ENCODE data around the gene PAGR1. TPM values are rescaled to one million over a fixed set of nuclear protein-coding genes. Genes with fewer than 3 reads are reported as not detected.
"Not testable (repeated sequence)": the region's sequence is repeated elsewhere in the genome, so short reads cannot be mapped to it uniquely, and the experiment has no call there.

Gene PAGR1
- 10 to 100 TPM; 33.7 to 34.8 TPM for total RNA-seq

DNA sequence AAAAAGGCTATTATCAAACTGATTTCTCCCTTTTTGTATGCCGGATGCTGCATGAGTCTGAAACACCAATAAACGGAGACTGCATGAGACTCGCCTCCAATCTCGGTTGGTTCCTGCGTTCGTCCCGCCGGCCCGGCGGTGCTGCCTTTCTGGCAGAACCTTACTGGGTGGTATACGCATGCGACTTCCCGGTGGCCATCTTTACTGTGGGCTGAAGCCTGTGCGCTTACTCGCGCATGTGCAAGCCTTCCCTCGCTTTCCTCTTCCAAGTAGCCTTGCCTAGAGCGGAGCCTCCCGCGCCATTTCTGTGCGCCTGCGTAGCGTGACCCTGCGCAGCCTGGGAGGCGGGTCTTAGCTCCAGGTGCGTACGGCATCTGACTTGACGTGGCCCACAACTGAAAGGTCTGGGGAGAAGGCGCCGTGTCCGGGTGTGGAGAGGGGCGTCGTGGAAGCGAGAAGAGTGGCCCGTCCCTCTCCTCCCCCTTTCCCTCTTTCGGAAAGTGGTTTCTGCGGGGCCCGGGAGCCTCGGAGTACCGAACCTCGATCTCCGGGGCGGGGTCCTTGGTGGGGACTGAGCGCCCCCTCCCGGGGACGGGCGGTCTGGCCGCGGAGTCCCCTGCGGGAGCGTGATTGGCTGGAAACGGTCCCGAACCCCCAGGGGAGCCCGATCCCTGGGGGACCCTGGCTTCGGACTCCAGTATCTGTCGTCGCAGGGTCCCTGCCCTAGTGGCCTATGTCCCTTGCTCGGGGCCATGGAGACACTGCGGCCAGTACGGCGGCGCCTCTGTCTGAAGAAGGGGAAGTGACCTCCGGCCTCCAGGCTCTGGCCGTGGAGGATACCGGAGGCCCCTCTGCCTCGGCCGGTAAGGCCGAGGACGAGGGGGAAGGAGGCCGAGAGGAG lies at the start of gene PAGR1:
PAGR1 (plus strand) TSS at position 360 of the 901 bp plus-strand sequence; CDS start at position 734, 374 bp downstream.
- peaks cover 54% of the 10 kb centered on the region for H3K4me1 Mint-ChIP-seq
- H3K36me3 Mint-ChIP-seq = peaks cover 23% of the 10 kb centered on the region
- H3K9me3 Mint-ChIP-seq = no peaks in the 10 kb centered on the region
- H3K4me3 Mint-ChIP-seq = peak within 1 kb of the TSS; percentile 94
- H3K27ac Mint-ChIP-seq = peak within 1 kb of the TSS; percentile 95
- DNase-seq = peak; percentile 98
- H3K27me3 Mint-ChIP-seq = peaks cover 8% of the 10 kb centered on the region

DNA sequence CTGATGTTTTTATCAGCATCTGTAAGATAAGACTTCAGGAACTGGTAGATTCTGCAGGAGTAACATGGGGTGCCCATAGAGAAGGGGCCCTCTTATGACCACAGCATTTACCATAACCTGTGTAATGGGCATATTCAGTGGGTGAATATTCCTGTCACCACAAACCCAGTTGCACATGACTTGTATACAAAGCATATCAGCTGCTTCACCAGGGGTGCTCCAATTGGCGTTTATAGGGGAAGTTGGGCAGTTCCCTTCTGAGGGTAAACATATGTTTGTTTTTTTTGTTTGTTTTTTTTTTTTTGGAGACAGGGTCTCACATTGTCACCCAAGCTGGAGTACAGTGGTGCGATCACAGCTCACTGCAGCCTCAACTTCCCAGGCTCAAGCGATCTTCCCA lies 49.4 kb upstream of the PAGR1 start:
- H3K9me3 Mint-ChIP-seq = no peaks in the 10 kb centered on the region
- DNase-seq = no peak

DNA sequence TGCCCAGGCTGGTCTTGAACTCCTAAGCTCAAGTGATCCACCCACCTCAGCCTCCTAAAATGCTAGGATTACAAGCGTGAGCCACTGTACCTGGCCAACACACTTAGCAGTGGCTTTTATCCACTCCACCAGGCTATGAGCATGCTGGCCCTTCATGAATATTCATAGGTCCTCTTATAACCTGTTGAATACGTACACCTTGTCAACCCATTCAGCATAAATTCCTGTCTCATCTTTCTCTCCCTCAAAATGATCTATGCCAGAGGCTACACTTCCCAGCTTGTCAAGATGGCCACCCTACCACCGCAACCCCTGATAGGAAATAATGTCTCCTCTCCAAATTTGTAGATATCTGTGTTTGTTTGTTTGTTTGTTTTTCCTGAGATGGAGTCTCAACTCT lies 48.9 kb upstream of the PAGR1 start:
- no peak for DNase-seq
- Mint-ChIP-seq H3K4me3 (no peak overlapping the region), H3K9me3 (no peaks in the 10 kb centered on the region), H3K4me1 (peaks cover 10% of the 10 kb centered on the region), H3K27me3 (no peaks in the 10 kb centered on the region), H3K36me3 (no peaks in the 10 kb centered on the region), H3K27ac (no peak overlapping the region)

More for the DNA sequence above, 49.4 kb upstream of the PAGR1 start:
- Mint-ChIP-seq H3K4me3 (no peak overlapping the region), H3K27ac (no peak overlapping the region), H3K4me1 (peaks cover 10% of the 10 kb centered on the region), H3K36me3 (no peaks in the 10 kb centered on the region), H3K27me3 (no peaks in the 10 kb centered on the region)

DNA sequence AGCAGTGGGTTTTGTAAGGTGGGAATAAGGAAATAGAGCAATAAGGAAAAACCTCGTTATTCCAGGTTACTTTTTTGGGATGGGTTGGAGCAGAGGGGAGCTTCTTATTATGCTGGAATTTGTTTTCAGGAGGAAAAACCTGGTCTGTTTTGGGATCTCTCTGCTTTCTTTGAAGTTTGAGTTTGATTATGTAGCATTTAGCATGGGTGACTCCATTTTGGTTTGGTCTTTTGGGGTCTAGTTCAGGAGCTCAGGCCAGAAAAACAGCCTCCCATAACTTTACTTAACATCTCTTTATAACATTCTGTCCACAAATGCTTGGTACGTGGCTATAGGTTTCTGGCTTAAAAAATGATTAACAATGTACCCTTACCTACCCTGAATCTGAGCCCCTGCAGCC lies 46.4 kb upstream of the PAGR1 start:
- no peak overlapping the region for H3K4me3 Mint-ChIP-seq

DNA sequence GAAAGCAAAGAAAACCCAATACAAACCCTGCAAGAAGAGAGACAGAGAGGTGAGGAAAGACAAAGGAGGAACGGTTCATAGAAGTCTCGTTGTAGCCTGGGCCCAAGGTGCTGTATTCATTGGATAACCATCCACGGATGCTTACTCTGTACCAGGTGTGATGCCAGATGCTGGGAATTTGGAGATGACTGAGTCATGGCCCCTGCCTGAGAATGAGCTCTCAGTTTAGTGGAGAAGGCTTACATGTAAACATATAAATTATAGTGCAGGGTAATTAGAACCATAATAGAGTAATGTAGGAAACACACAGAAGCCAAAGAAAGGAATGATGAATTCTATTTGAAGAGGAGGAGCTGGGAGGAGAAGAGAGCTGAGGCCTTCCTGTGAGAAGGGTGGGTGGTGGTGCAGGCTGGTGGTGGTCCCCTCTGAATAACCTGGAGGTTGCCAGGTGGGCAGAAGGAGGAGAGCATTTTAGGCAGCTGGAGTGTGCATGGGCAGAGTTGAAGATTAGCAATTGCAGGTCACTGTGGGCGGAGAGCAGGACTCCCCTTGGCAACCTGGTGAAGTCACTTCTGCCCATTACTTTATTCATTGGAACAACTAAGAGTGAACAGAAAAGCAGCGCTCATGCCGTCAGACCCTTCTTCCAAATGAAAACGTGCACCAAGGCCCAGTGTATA lies 45.6 kb upstream of the PAGR1 start:
- H3K9me3 Mint-ChIP-seq = no peaks in the 10 kb centered on the region

More for the DNA sequence above, 46.4 kb upstream of the PAGR1 start:
- Mint-ChIP-seq H3K27ac (no peak overlapping the region), H3K9me3 (no peaks in the 10 kb centered on the region), H3K36me3 (no peaks in the 10 kb centered on the region), H3K4me1 (peaks cover 8% of the 10 kb centered on the region), H3K27me3 (no peaks in the 10 kb centered on the region)
- DNase-seq = no peak

DNA sequence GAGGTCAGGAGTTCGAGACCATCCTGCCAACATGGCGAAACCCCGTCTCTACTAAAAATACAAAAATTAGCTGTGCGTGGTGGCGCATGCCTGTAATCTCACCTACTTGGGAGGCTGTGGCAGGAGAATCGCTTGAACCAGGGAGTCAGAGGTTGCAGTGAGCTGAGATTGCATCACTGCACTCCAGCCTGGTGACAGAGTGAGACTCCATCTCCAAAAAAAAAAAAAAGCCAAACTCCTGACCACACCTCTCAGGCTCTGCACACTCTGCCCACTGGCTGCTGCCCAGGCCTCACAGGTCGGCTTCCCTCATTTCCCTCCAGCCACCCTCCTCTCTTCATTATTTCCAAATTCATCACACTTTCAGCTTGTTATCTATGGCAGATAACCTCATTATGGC lies 43.6 kb upstream of the PAGR1 start:
- not testable (repeated sequence) for H3K27me3 Mint-ChIP-seq, H3K36me3 Mint-ChIP-seq, H3K9me3 Mint-ChIP-seq, H3K27ac Mint-ChIP-seq, DNase-seq, H3K4me3 Mint-ChIP-seq
- peaks cover 13% of the 10 kb centered on the region for H3K4me1 Mint-ChIP-seq

More for the DNA sequence above, 45.6 kb upstream of the PAGR1 start:
- H3K4me1 Mint-ChIP-seq = peaks cover 10% of the 10 kb centered on the region
- no peaks in the 10 kb centered on the region for H3K36me3 Mint-ChIP-seq
- DNase-seq = no peak
- no peak overlapping the region for H3K27ac Mint-ChIP-seq
- no peaks in the 10 kb centered on the region for H3K27me3 Mint-ChIP-seq
- H3K4me3 Mint-ChIP-seq = no peak overlapping the region

DNA sequence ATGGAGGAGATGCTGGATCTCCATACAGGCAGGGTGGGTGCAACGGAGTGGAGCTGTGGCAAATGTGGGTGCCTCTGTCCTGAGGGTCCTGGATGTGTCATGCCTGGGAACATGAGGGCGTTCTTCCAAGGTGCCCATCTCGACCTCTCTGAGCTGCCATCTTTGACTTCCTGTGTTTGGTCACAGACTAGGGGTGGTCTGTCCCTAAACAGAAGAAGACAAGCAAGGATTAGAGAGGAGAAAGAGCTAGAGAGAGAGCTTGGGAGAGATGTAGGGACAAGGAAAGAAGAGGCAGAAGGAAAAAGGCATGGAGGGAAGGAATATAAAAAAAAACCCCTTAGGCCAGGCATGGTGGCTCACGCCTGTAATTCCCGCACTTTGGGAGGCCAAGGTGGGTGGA lies 41.2 kb upstream of the PAGR1 start:
- H3K27me3 Mint-ChIP-seq = no peaks in the 10 kb centered on the region
- H3K27ac Mint-ChIP-seq = no peak overlapping the region
- DNase-seq = no peak
- no peaks in the 10 kb centered on the region for H3K9me3 Mint-ChIP-seq
- no peak overlapping the region for H3K4me3 Mint-ChIP-seq
- H3K4me1 Mint-ChIP-seq = peaks cover 16% of the 10 kb centered on the region
- no peaks in the 10 kb centered on the region for H3K36me3 Mint-ChIP-seq

DNA sequence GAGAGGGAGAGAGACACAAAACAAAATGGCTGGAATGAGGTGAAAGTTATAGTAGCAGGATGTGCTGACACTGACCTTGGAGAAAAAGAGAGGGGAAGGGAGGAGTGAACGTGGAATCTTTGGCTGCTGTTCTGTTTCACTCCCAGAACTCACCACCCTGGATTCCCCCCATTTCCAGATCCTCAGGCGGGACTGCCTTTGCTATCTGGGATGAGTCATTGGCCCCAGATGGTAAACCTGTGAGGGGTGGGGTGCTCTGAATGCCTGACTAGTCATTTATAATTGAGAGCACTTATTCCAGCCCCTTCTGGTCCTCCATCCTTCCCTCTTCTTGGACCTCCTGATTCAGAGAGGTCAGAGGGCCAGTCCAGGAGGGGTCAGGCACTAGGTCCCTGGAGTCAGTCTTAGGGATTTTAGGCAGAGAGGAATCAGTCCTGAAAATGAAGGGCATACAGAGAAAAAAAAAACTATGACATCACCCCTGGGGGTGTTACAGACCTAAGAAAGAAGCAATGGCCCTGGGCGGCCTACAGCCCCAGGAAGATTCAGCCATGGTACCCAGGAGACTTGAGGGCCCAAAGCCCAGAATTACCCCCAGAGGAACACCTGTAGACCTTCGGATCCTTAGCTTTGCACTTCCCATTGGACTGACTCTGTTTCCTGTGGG lies 40.1 kb upstream of the PAGR1 start:
- no peaks in the 10 kb centered on the region for H3K36me3 Mint-ChIP-seq
- H3K4me1 Mint-ChIP-seq = peaks cover 15% of the 10 kb centered on the region
- DNase-seq = no peak
- no peaks in the 10 kb centered on the region for H3K9me3 Mint-ChIP-seq
- H3K27me3 Mint-ChIP-seq = no peaks in the 10 kb centered on the region
- no peak overlapping the region for H3K4me3 Mint-ChIP-seq
- H3K27ac Mint-ChIP-seq = no peak overlapping the region

DNA sequence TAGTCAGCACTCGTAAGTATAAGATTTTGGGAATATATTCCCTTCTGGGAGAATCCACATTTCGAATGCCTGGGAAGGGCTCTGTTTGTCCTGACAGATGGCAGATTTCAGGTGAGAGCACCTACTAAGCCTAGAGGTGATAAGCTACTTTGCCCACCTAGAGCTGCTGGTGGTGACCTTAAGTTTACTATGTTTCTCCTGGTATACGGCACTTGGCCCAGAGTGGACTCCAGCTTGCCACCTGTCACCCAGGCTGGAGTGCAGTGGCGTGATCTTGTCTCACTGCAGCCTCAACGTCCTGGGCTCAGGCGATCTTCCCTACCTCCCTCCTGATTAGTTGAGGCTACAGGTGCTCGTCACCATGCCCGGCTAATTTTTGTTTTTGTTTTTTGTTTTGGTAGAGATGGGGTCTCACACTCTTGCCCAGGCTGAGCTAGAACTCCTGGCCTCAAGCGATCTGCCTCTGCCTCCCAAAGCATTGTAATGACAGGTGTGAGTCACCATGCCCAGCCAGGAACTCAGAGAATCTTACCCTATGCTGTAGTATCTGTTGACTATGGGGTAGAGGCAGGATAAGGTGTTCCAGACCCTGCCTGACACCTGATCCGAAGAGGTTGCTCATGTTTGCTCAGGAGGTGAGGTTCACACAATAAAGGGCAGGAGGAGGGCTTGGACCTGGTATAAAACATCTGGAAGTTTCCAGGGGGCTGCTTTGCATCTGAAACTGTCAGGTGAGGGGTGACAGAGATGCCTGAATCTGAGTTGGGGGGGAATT lies 38.2 kb upstream of the PAGR1 start, which contains the start of gene ZG16:
ZG16 (plus strand) TSS at position 681 of the 775 bp plus-strand sequence. CDS start 1,011 bp downstream, outside the sequence.
- H3K27ac Mint-ChIP-seq = no peak within 1 kb of the TSS
- H3K4me3 Mint-ChIP-seq = no peak within 1 kb of the TSS
- DNase-seq = no peak
- H3K27me3 Mint-ChIP-seq = no peaks in the 10 kb centered on the region
- no peaks in the 10 kb centered on the region for H3K36me3 Mint-ChIP-seq
- H3K4me1 Mint-ChIP-seq = peaks cover 17% of the 10 kb centered on the region
- H3K9me3 Mint-ChIP-seq = no peaks in the 10 kb centered on the region

DNA sequence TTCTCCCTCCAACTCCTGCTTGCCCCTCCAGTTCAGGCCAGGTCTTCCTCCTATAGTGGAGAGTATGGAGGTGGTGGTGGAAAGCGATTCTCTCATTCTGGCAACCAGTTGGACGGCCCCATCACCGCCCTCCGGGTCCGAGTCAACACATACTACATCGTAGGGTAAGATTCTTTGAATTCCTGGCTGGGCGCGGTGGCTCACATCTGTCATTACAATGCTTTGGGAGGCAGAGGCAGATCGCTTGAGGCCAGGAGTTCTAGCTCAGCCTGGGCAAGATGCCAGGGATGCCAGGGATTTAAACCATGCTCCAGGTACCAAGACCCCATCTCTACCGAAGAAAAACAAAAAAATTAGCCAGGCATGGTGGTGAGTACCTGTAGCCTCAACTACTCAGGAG lies 36.5 kb upstream of the PAGR1 start:
- no peak for DNase-seq
- Mint-ChIP-seq H3K27ac (no peak overlapping the region), H3K4me1 (peaks cover 27% of the 10 kb centered on the region), H3K9me3 (peaks cover 5% of the 10 kb centered on the region), H3K4me3 (no peak overlapping the region), H3K36me3 (no peaks in the 10 kb centered on the region), H3K27me3 (no peaks in the 10 kb centered on the region)

DNA sequence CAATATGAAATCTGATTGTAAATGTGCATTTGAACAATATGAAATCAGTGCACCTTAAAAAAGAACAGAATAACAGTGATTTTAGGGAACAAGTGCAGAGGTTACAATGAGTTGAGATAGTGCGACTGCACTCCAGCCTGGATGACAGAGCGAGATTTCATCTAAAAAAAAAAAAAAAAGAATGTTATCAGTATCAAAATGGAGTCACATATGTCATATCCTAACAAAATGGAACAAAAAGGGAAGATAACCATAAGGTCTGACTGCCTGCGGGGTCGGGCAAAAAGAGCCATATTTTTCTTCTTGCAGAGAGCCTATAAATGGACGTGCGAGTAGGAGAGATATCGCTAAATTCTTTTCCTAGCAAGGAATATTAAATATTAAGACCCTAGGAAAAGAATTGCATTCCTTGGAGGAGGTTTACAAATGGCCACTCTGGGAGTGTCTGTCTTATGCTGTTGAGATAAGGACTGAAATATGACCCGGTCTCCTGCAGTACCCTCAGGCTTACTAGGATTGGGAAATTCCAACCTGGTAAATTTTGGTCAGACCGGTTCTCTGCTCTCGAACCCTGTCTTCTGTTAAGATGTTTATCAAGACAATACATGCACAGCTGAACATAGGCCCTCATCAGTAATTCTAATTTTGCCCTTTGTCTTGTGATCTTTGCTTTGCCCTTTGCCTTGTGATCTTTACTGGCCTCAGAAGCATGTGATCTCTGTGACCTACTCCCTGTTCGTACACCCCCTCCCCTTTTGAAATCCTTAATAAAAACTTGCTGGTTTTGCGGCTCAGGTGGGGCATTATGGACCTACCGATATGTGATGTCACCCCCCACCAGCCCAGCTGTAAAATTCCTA lies 32.6 kb upstream of the PAGR1 start:
- not testable (repeated sequence) for H3K36me3 Mint-ChIP-seq, H3K4me3 Mint-ChIP-seq, H3K9me3 Mint-ChIP-seq, H3K27ac Mint-ChIP-seq, H3K27me3 Mint-ChIP-seq, DNase-seq
- H3K4me1 Mint-ChIP-seq = peaks cover 30% of the 10 kb centered on the region

DNA sequence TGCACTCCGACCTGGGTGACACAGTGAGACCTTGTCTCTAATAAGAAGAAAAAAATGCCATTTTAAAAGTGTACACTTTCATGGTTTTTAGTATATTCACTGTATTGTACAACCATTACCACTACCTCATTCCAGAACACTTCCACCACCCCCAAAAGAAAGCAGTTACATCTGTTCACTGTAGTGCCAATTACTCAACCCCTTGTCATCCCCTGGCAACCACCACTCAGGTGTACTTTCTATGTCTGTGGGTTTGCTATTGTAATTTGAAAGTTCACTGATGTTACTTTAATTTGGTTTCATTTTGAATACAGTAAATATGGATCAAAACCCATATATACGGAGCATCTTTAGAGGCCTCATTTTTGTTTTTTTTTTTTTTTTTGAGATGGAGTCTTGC lies 31.8 kb upstream of the PAGR1 start:
- Mint-ChIP-seq H3K4me3 (no peak overlapping the region), H3K27me3 (no peaks in the 10 kb centered on the region), H3K4me1 (peaks cover 33% of the 10 kb centered on the region), H3K9me3 (peaks cover 5% of the 10 kb centered on the region), H3K36me3 (no peaks in the 10 kb centered on the region), H3K27ac (peak overlapping the region; percentile 11)
- peak; percentile 35 for DNase-seq

DNA sequence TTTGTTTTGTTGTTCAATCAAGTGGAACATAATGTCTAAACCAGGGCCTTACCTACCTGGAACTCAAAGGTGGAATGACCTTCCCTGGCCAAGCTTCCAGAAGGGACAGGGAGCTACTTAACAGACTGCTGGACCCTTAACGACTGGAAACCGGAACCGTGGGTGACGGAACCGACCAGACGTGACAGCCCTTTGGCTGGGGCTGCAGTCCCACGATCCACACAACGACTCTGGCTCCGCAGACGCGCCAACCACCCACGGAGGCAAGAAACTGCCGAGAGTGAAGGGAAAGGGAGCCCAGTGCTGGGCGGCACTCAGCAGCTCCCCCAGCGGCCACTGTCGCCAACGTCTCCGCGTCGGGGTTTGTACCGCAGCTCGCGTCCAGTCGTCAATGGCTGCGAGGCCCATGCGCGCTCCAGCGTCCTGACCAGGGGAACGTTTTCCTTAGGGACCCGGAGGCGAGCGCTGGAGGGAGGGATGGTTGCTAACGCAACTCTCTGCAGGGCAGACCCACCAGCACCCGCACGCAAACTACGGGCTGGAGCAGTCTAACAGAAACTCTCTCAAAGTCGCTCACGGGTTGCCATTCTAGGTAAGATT lies 31.0 kb upstream of the PAGR1 start:
- Mint-ChIP-seq H3K4me3 (peak overlapping the region; percentile 40), H3K4me1 (peaks cover 36% of the 10 kb centered on the region), H3K9me3 (peaks cover 5% of the 10 kb centered on the region), H3K27ac (peak overlapping the region; percentile 42), H3K36me3 (no peaks in the 10 kb centered on the region), H3K27me3 (no peaks in the 10 kb centered on the region)
- peak; percentile 72 for DNase-seq
